Measurements from ENCODE around the gene ARID4B. TPM values are rescaled to one million over a fixed set of nuclear protein-coding genes. Genes with fewer than 3 reads are reported as not detected.

The ARID4B gene
- total RNA-seq, 1 experiment from 2014 or later: 34.0 TPM

- Mint-ChIP-seq H3K4me3 (no peak overlapping the region), H3K27ac (no peak overlapping the region), H3K36me3 (ENCODE audit: insufficient read depth in 1 of 3, low read depth in 3 of 3) (peaks cover 18 to 50% (median 39%) of the 10 kb centered on the region in 3 experiments), H3K27me3 (ENCODE audit: low read depth) (no peaks in the 10 kb centered on the region; the same call in none of the 2 replicates), H3K4me1 (peaks cover 6 to 13% of the 10 kb centered on the region in 2 experiments), H3K9me3 (no peaks in the 10 kb centered on the region)
- Histone ChIP-seq H3K56ac (ENCODE audit: insufficient read length, low read depth, low read length) (no peak overlapping the region), H2BK120ac (ENCODE audit: low read depth, low read length, poor library complexity, severe bottlenecking) (no peak overlapping the region), H3K27ac (ENCODE audit: insufficient read length, low read depth, low read length) (no peak overlapping the region), H4K8ac (replicated peaks; ENCODE audit: insufficient read length, low read depth, low read length) (no peak overlapping the region), H3K27me3 (ENCODE audit: insufficient read depth, low read length) (no peaks in the 10 kb centered on the region), H3K4ac (ENCODE audit: low read depth, low read length) (no peak overlapping the region), H3K9me3 (ENCODE audit: control insufficient read depth, low read depth, low read length) (no peaks in the 10 kb centered on the region), H3K9ac (ENCODE audit: extremely low read depth, insufficient read length, low read length) (no peak overlapping the region), H3K79me1 (ENCODE audit: insufficient read depth, low read depth, low read length, poor library complexity, severe bottlenecking) (no peaks in the 10 kb centered on the region), H2BK20ac (ENCODE audit: low read depth, low read length, poor library complexity, severe bottlenecking) (no peak overlapping the region), H3K79me2 (ENCODE audit: insufficient read depth, low read length) (no peaks in the 10 kb centered on the region; the same call in 1 of the 2 replicates), H3K23ac (ENCODE audit: insufficient read length, low read depth, low read length) (no peak overlapping the region), H2AFZ (ENCODE audit: low read length) (no peak overlapping the region), H3K23me2 (ENCODE audit: insufficient read length, low read depth, low read length, poor library complexity, severe bottlenecking) (peaks cover 8% of the 10 kb centered on the region), H2BK15ac (ENCODE audit: low read depth, low read length) (no peak overlapping the region), H3T11ph (ENCODE audit: low read length) (no peak overlapping the region), H4K5ac (ENCODE audit: insufficient read length, low read depth, low read length) (no peak overlapping the region), H3K4me2 (ENCODE audit: insufficient read depth, insufficient read length, low read length) (no peak overlapping the region), H2AK5ac (ENCODE audit: insufficient read length, low read length) (no peak overlapping the region), H3K4me1 (ENCODE audit: insufficient read depth, low read length) (no peaks in the 10 kb centered on the region), H3K14ac (ENCODE audit: insufficient read depth, low read length) (no peak overlapping the region), H2BK5ac (ENCODE audit: insufficient read length, low read length) (no peak overlapping the region), H4K91ac (ENCODE audit: insufficient read length, low read depth, low read length) (no peak overlapping the region), H3K18ac (ENCODE audit: insufficient read length, low read depth, low read length) (no peak overlapping the region), H4K20me1 (ENCODE audit: control insufficient read depth, insufficient read depth, insufficient read length) (no peaks in the 10 kb centered on the region), H2BK12ac (ENCODE audit: insufficient read length, low read depth, low read length) (no peak overlapping the region)
- no peak for DNase-seq
- TF ChIP-seq CTCF (conservative IDR thresholded peaks at IDR 0.05): no peak
- no CpG with 5 or more reads among the region's 4 CpGs for WGBS (ENCODE audit: extremely low coverage, insufficient read length, low lambda C conversion rate)
Measured at GRCh38 chr1:235157150-235157549, 170.8 kb downstream of the ARID4B start.

All from H9 (cell line).